Gastrocnemius medialis (tissue), 4 donors: ENCODE data around the gene PLD4. TPM values are rescaled to one million over a fixed set of nuclear protein-coding genes. Genes with fewer than 3 reads are reported as not detected.
A peak's percentile ranks its signal among the peaks of the same experiment; 100 is the strongest.

Experiments
- ATAC-seq, 2 donors: fragments of 150-250 bp; one replicate each; pipeline ENCODE4 v1.9.1; 2016
- DNase-seq, 2 donors: peaks; one replicate each; pipeline ENCODE4 v3.0.0-alpha.2; 2019
- H3K27ac ChIP-seq, 4 donors: fragments of 200-600 bp; sonication (generic); 1 replicate in 1 of 4; 2 replicates in 3 of 4; pipeline ENCODE4 v1.5.1; 2016 to 2018; ENCODE audit warnings: mild to moderate bottlenecking in 2 of 4, moderate library complexity in 1 of 4
- H3K27me3 ChIP-seq, 3 donors: fragments of 200-600 bp; sonication (generic) in 2 of 3; 1 replicate in 1 of 3; 2 replicates in 2 of 3; pipeline versions ENCODE4 v1.5.1 to v1.6.0; 2016 to 2019; ENCODE audit warnings: mild to moderate bottlenecking in 1 of 3, moderate library complexity in 1 of 3
- H3K36me3 ChIP-seq, 2 donors: fragments of 200-600 bp; sonication (generic) in 1 of 2; one replicate each; pipeline ENCODE4 v1.5.1; 2017 to 2018
- H3K4me1 ChIP-seq, 2 donors: fragments of 200-600 bp; sonication (generic) in 1 of 2; one replicate each; pipeline ENCODE4 v1.5.1; 2016 to 2017; ENCODE audit warnings: mild to moderate bottlenecking in 2 of 2
- H3K4me3 ChIP-seq, 4 donors: fragments of 200-600 bp; sonication (generic) in 3 of 4; 1 replicate in 1 of 4; 2 replicates in 3 of 4; pipeline ENCODE4 v1.5.1; 2016 to 2019; ENCODE audit warnings: mild to moderate bottlenecking in 2 of 4
- H3K9me3 ChIP-seq, 3 donors: fragments of 200-600 bp; sonication (generic) in 2 of 3; 1 replicate in 1 of 3; 2 replicates in 2 of 3; pipeline ENCODE4 v1.5.1; 2016 to 2019
- POLR2A ChIP-seq, 2 donors: fragments of 450-650 bp; IDR thresholded peaks; one replicate each; pipeline ENCODE4 v1.6.1; 2017; ENCODE audit warnings: antibody characterized with exemption in 2 of 2, mild to moderate bottlenecking in 2 of 2, moderate library complexity in 2 of 2
- in situ Hi-C, 4 donors: fragments of 200-750 bp; cut with MboI; loops; one replicate each; pipeline versions ENCODE4 v1.15.0 to v1.8.0; 2017; ENCODE audit warnings: low sequenced_read_pairs in 4 of 4
- intact Hi-C: fragments of 100-400 bp; cut with DNase I; formaldehyde crosslinking; loops from one replicate; pipeline ENCODE4 v1.15.1; 2023; ENCODE audit warnings: low total_unique reads
- total RNA-seq, 4 donors: library from RNA; depleted of rRNA; stranded (reverse); fragments of >200 nt; gene quantifications; one replicate each; pipeline versions ENCODE4 v1.1.0 to v1.2.3, GENCODE V29; 2016
- TF ChIP-seq, protein P1 (sequence below), 5 experiments: fragments of 450-650 bp in 3 of 5; fragments of 200-600 bp in 2 of 5; sonication (generic) in 2 of 5; IDR thresholded peaks in 4 of 5; conservative IDR thresholded peaks in 1 of 5; 1 replicate in 4 of 5; 2 replicates in 1 of 5; pipeline ENCODE4 v1.5.1; 2016 to 2019; ENCODE audit warnings: antibody characterized with exemption in 5 of 5, mild to moderate bottlenecking in 3 of 5, moderate library complexity in 3 of 5

PLD4 gene
- total RNA-seq, 4 donors from 2014 or later: not detected

GRCh38 chr14:104975481-104976197, 51.0 kb downstream of the PLD4 start:
- DNase-seq (peak in 1 of 2 donors; percentile 10), ATAC-seq (no peak)
- intact Hi-C loops (loop anchor here (1.0 kb wide), 2 partner anchors 46 to 70 kb away; partner anchors contain the start of gene CDCA4), in situ Hi-C loops (no loop called here)
- no peak overlapping the region for H3K27ac ChIP-seq
- H3K4me1 ChIP-seq: peaks cover 18% of the 10 kb centered on the region in 2 donors
- peaks cover 0 to 13% (median 8%) of the 10 kb centered on the region in 3 donors for H3K27me3 ChIP-seq
- no peak overlapping the region for H3K4me3 ChIP-seq
- H3K36me3 ChIP-seq: no peaks in the 10 kb centered on the region
- no peaks in the 10 kb centered on the region for H3K9me3 ChIP-seq
- TF ChIP-seq POLR2A (IDR thresholded peaks at IDR 0.05): no peak
- TF ChIP-seq, protein P1, sequence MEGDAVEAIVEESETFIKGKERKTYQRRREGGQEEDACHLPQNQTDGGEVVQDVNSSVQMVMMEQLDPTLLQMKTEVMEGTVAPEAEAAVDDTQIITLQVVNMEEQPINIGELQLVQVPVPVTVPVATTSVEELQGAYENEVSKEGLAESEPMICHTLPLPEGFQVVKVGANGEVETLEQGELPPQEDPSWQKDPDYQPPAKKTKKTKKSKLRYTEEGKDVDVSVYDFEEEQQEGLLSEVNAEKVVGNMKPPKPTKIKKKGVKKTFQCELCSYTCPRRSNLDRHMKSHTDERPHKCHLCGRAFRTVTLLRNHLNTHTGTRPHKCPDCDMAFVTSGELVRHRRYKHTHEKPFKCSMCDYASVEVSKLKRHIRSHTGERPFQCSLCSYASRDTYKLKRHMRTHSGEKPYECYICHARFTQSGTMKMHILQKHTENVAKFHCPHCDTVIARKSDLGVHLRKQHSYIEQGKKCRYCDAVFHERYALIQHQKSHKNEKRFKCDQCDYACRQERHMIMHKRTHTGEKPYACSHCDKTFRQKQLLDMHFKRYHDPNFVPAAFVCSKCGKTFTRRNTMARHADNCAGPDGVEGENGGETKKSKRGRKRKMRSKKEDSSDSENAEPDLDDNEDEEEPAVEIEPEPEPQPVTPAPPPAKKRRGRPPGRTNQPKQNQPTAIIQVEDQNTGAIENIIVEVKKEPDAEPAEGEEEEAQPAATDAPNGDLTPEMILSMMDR (IDR thresholded peaks at IDR 0.05 in 4 of 5, conservative IDR thresholded peaks at IDR 0.05 in 1 of 5): no peak

GRCh38 chr14:104976198-104977007, 51.7 kb downstream of the PLD4 start:
- no peaks in the 10 kb centered on the region for H3K36me3 ChIP-seq
- in situ Hi-C loops (no loop called here), intact Hi-C loops (loop anchor here (1.0 kb wide), 2 partner anchors 45 to 69 kb away; partner anchors contain the start of gene CDCA4)
- DNase-seq (peak; percentile 59 to 74), ATAC-seq (peak; percentile 27 to 54)
- H3K4me3 ChIP-seq: no peak overlapping the region
- H3K27ac ChIP-seq: no peak overlapping the region
- H3K9me3 ChIP-seq: no peaks in the 10 kb centered on the region
- TF ChIP-seq POLR2A (IDR thresholded peaks at IDR 0.05): no peak
- TF ChIP-seq, protein P1 (IDR thresholded peaks at IDR 0.05 in 4 of 5, conservative IDR thresholded peaks at IDR 0.05 in 1 of 5): peak; percentile 84 to 97 (median 92)
- peaks cover 18% of the 10 kb centered on the region in 2 donors for H3K4me1 ChIP-seq
- H3K27me3 ChIP-seq: peaks cover 0 to 13% (median 8%) of the 10 kb centered on the region in 3 donors

GRCh38 chr14:104977008-104977680, 52.5 kb downstream of the PLD4 start:
- Histone ChIP-seq H3K4me1 (peaks cover 18% of the 10 kb centered on the region in 2 donors), H3K36me3 (no peaks in the 10 kb centered on the region), H3K4me3 (peak overlapping the region; percentile 41 to 54 (median 48)), H3K27me3 (peaks cover 0 to 13% (median 8%) of the 10 kb centered on the region in 3 donors), H3K9me3 (no peaks in the 10 kb centered on the region), H3K27ac (no peak overlapping the region)
- in situ Hi-C loops: no loop called here
- TF ChIP-seq, protein P1 (IDR thresholded peaks at IDR 0.05 in 4 of 5, conservative IDR thresholded peaks at IDR 0.05 in 1 of 5): no peak
- TF ChIP-seq POLR2A (IDR thresholded peaks at IDR 0.05): no peak
- DNase-seq (no peak), ATAC-seq (no peak)
- intact Hi-C loops: no loop called here

GRCh38 chr14:104977681-104978653, 53.3 kb downstream of the PLD4 start, which contains the start of gene AHNAK2:
Gene AHNAK2 (minus strand): TSS chr14:104978374. CDS start chr14:104978237, 137 bp downstream.
- intact Hi-C loops (no loop called here), in situ Hi-C loops (no loop called here)
- peaks cover 14 to 18% of the 10 kb centered on the region in 2 donors for H3K4me1 ChIP-seq
- peaks cover 0 to 13% (median 8%) of the 10 kb centered on the region in 3 donors for H3K27me3 ChIP-seq
- ATAC-seq (peak; percentile 33 to 45), DNase-seq (peak in 1 of 2 donors; percentile 56)
- H3K9me3 ChIP-seq: no peaks in the 10 kb centered on the region
- H3K4me3 ChIP-seq: peak within 1 kb of the TSS; percentile 41 to 54 (median 48)
- TF ChIP-seq, protein P1 (IDR thresholded peaks at IDR 0.05 in 4 of 5, conservative IDR thresholded peaks at IDR 0.05 in 1 of 5): no peak
- peak in 1 of 2 donors; percentile 16 for TF ChIP-seq POLR2A (IDR thresholded peaks at IDR 0.05)
- H3K27ac ChIP-seq: peak within 1 kb of the TSS in 1 of 4 donors; percentile 55
- H3K36me3 ChIP-seq: no peaks in the 10 kb centered on the region
